ENCODE measurements around the gene RIPOR3. TPM values are rescaled to one million over a fixed set of nuclear protein-coding genes. Genes with fewer than 3 reads are reported as not detected.

RIPOR3 gene
- total and polyA plus RNA-seq, 2 experiments from 2014 or later = 3.0 to 4.8 TPM

DNA sequence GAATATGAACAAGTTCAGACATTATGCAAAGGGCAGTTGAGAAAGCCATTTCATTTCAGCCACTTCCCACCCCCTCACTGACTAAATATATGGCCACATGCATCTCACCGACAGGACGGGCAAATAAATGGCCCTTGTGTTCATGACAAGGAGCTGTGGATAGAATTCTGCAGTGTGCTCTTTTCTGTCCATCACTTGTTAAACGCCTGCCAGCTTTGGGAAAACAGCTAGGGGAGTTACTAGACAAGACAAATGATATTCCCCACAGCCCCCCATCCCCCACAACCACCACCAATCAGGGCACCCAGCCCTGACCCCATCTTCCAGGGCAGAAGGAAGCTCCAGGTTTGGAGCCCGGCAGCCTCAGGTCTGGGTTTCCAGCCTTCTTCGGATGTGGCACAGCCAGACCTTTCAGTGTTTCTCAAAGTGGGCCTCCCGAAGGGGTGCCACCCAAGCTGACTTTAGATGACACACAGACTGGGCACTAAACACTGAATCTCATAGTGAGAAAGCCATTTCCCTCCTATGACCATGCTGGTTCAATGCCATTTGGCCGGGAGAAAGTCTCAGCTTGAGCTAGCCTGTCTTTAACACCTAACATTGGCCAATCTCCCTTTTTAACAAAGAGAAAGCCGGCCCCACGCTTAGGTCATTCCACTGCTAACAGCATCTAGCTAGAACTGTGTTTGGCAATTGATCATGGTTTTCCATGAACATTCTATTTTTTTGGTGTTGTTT lies 4.0 kb upstream of the RIPOR3 start:
- Histone ChIP-seq H3K27ac (no peak overlapping the region), H3K4me1 (ENCODE audit: low read depth) (peaks cover 26% of the 10 kb centered on the region), H3K9me3 (ENCODE audit: low read depth) (no peaks in the 10 kb centered on the region), H3K27me3 (no peaks in the 10 kb centered on the region), H3K4me3 (no peak overlapping the region), H3K36me3 (no peaks in the 10 kb centered on the region)
- DNase-seq (ENCODE audit: low read depth in 1 of 2, low spot score in 1 of 2) = peak in 1 of 2 donors; percentile 75
- no peak for TF ChIP-seq CTCF (IDR thresholded peaks at IDR 0.05; ENCODE audit: low read depth, low read length)

- H3K27me3 ChIP-seq = no peaks in the 10 kb centered on the region
- peaks cover 32% of the 10 kb centered on the region for H3K4me1 ChIP-seq (ENCODE audit: low read depth)
- H3K9me3 ChIP-seq (ENCODE audit: low read depth) = no peaks in the 10 kb centered on the region
- DNase-seq (ENCODE audit: low read depth in 1 of 2, low spot score in 1 of 2) = no peak
- no peak overlapping the region for H3K27ac ChIP-seq
- no peaks in the 10 kb centered on the region for H3K36me3 ChIP-seq
- no peak overlapping the region for H3K4me3 ChIP-seq
- TF ChIP-seq CTCF (IDR thresholded peaks at IDR 0.05; ENCODE audit: low read depth, low read length) = no peak
Observed at GRCh38 chr20:50694379-50695134, 3.2 kb upstream of the RIPOR3 start.

- no peaks in the 10 kb centered on the region for H3K27me3 ChIP-seq
- DNase-seq (ENCODE audit: low read depth in 1 of 2, low spot score in 1 of 2) = peak in 1 of 2 donors; percentile 26
- H3K27ac ChIP-seq = no peak overlapping the region
- H3K4me3 ChIP-seq = no peak overlapping the region
- no peaks in the 10 kb centered on the region for H3K36me3 ChIP-seq
- H3K4me1 ChIP-seq (ENCODE audit: low read depth) = peaks cover 32% of the 10 kb centered on the region
- TF ChIP-seq CTCF (IDR thresholded peaks at IDR 0.05; ENCODE audit: low read depth, low read length) = no peak
- H3K9me3 ChIP-seq (ENCODE audit: low read depth) = no peaks in the 10 kb centered on the region
Observed at GRCh38 chr20:50693001-50693400, 1.7 kb upstream of the RIPOR3 start.

DNA sequence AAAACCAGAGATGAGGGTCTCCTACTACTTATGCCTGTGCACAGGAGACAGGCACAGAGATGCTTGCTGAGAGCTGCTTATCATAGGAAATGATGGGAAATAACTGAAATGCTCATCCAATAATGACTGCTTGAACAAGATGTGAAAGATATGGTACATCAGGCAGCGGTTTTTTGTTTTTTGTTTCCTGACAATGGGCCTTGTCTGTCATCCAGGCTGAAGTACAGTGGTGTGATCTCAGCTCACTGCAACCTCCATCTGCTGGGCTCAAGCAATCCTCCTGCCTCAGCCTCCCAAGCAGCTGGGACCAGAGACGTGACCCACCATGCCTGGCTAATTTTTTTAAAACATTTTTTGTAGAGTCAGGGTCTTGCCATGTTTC lies 1.2 kb upstream of the RIPOR3 start:
- TF ChIP-seq CTCF (IDR thresholded peaks at IDR 0.05; ENCODE audit: low read depth, low read length) = no peak
- H3K9me3 ChIP-seq (ENCODE audit: low read depth) = no peaks in the 10 kb centered on the region
- H3K27ac ChIP-seq = no peak overlapping the region
- H3K4me1 ChIP-seq (ENCODE audit: low read depth) = peaks cover 32% of the 10 kb centered on the region
- no peaks in the 10 kb centered on the region for H3K27me3 ChIP-seq
- no peak for DNase-seq (ENCODE audit: low read depth in 1 of 2, low spot score in 1 of 2)
- H3K4me3 ChIP-seq = no peak overlapping the region
- H3K36me3 ChIP-seq = no peaks in the 10 kb centered on the region

DNA sequence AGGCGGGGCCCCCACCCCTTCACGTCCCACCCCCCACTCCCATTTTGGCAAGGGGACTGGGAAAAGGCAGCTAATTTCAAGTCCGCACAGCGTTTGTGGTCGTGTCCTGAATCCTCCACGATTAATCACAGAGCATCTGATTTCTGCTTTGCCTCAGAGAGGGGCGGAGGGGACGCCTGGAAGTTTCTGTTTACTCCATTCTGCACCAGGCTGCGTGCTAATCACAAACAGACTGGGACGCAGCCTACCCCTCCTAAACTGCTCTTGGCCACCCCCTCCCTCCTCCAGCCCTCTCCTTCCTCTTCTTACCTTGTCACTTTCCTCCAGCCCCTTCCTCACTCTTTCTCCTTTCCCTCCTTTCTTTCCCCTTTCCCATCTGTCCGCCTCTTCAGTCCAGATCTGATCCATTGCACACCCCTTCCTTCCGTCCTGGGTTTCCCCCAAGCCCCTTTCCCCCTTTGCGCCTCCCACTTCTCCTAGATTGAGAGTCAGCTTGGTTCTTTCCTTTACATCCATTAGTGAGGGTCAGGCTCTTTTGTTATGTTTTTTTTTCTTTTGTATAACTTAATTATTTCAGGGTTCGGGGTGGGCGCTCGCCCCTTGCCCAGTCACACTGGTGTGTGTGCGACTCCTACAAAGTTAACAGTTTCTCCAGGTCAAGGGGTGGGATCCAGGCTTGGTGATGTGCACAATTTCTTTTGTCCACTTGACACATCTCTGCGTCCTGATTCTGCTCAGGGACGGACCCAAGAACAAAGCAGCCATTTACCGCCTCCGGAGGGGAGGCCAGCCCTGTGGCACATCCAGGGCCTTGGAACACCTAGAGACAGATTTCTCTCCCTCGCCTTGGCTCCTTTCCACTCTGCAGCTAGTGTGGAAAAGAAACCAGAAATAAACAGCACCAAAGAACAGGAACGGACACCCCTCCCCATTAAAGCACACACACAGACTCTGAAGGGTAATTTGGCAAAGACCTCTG lies 520 bp upstream of the RIPOR3 start:
- H3K4me3 ChIP-seq = peak overlapping the region; percentile 16

More for the DNA sequence above, 520 bp upstream of the RIPOR3 start:
- Histone ChIP-seq H3K36me3 (no peaks in the 10 kb centered on the region), H3K9me3 (ENCODE audit: low read depth) (no peaks in the 10 kb centered on the region), H3K27me3 (no peaks in the 10 kb centered on the region), H3K27ac (no peak overlapping the region), H3K4me1 (ENCODE audit: low read depth) (peaks cover 39% of the 10 kb centered on the region)
- DNase-seq (ENCODE audit: low read depth in 1 of 2, low spot score in 1 of 2) = peak; percentile 20 to 76
- TF ChIP-seq CTCF (IDR thresholded peaks at IDR 0.05; ENCODE audit: low read depth, low read length) = no peak

All from cardiac muscle cell (in vitro differentiated cells and primary cell).